Ovary (tissue), 9 donors: Measurements from ENCODE around the gene CD300LD. TPM values are rescaled to one million over a fixed set of nuclear protein-coding genes. Genes with fewer than 3 reads are reported as not detected.

ENCODE experiments used
- DNase-seq, 5 donors: peaks; one replicate each; pipeline ENCODE4 v3.0.0-alpha.2; 2019 to 2020
- H3K27ac ChIP-seq, 2 donors: fragments of 200-600 bp; one replicate each; pipeline versions ENCODE4 v1.5.1 to v1.8.0; 2019 to 2022
- H3K27me3 ChIP-seq: fragments of 200-600 bp; one replicate; pipeline ENCODE4 v1.8.0; 2022
- H3K36me3 ChIP-seq: fragments of 200-600 bp; sonication (generic); one replicate; pipeline ENCODE4 v1.5.1; 2019
- H3K4me1 ChIP-seq: one replicate; pipeline ENCODE4 v1.8.1; 2013; ENCODE audit warnings: mild to moderate bottlenecking, moderate library complexity; ENCODE audit not compliant: insufficient read depth
- H3K4me3 ChIP-seq: fragments of 200-600 bp; sonication (generic); one replicate; pipeline ENCODE4 v1.5.1; 2017
- H3K9me3 ChIP-seq, 2 donors: fragments of 200-600 bp in 1 of 2; sonication (generic) in 1 of 2; one replicate each; pipeline versions ENCODE4 v1.5.1 to v1.8.1; 2013 to 2019; ENCODE audit warnings: mild to moderate bottlenecking in 1 of 2, moderate library complexity in 1 of 2
- CTCF ChIP-seq, 3 donors: fragments of 450-650 bp in 2 of 3; fragments of 200-600 bp in 1 of 3; IDR thresholded peaks; one replicate each; pipeline versions ENCODE4 v1.5.1 to v1.8.0; 2016 to 2022; ENCODE audit warnings: antibody characterized with exemption in 3 of 3, mild to moderate bottlenecking in 1 of 3
- EP300 ChIP-seq: sonication (generic); formaldehyde crosslinking; IDR thresholded peaks from one replicate; pipeline ENCODE4 v1.6.1; 2017; ENCODE audit warnings: antibody characterized with exemption
- POLR2A ChIP-seq: fragments of 450-650 bp; IDR thresholded peaks from one replicate; pipeline ENCODE4 v1.6.1; 2017; ENCODE audit warnings: antibody characterized with exemption, mild to moderate bottlenecking, moderate library complexity
- WGBS, 3 donors: extraction: QIAGEN DNeasy Blood & Tissue Kit in 1 of 3; methylation state at CpG; one replicate each; pipeline versions ENCODE4 v1.1.5 to v1.1.7; 2013 to 2017; 5-methylcytosine and 5-hydroxymethylcytosine counted together
- intact Hi-C, 4 donors: fragments of 100-400 bp; cut with DNase I; formaldehyde crosslinking; loops; one replicate each; pipeline versions ENCODE4 v1.11.0 to v1.15.1; 2022 to 2023
- polyA plus RNA-seq, 2 donors: library from polyadenylated mRNA; stranded (reverse); fragments of 200-250 nt in 1 of 2; fragments of 350-450 nt in 1 of 2; fragmentation: Illumina TruSeq in 1 of 2; extraction: RNeasy Lipid Tissue Mini Kit (QIAGEN cat#74804) in 1 of 2; gene quantifications; one replicate each; pipeline ENCODE4 v1.2.3, GENCODE V29; 2013 to 2014
- total RNA-seq, 7 donors: library from RNA; depleted of rRNA in 2 of 7; stranded (reverse); fragments of >200 nt in 2 of 7; fragmentation: NEBNext Ultra II Directional in 3 of 7; extraction: Animal tissue kit (Norgen Biotek cat#: 25700) in 3 of 7; gene quantifications; one replicate each; pipeline versions ENCODE4 v1.1.0 to v1.2.4, GENCODE V29; 2016 to 2023
- donor health status: DM: no; HTN: no; CAD: no; lungs with moderate emphysema.
- donor health status: DM: no; HTN: no; CAD: no.
- donor health status: Bipolar disorder and iron deficiency.
- donor health status: DM: yes; HTN: yes; CAD: no.
- donor health status: DM: no; HTN: no; CAD: no.
- donor health status: DM: yes; HTN: yes; CAD: no.

CD300LD gene
- total and polyA plus RNA-seq, 9 donors: not detected

GRCh38 chr17:74542166-74542565, 49.9 kb downstream of the CD300LD start:
- H3K4me1 ChIP-seq: no peaks in the 10 kb centered on the region
- H3K36me3 ChIP-seq: no peaks in the 10 kb centered on the region
- no peak overlapping the region for H3K27ac ChIP-seq
- no peak for DNase-seq
- no peak for TF ChIP-seq CTCF (IDR thresholded peaks at IDR 0.05)
- TF ChIP-seq POLR2A: no peak
- TF ChIP-seq EP300: no peak
- H3K9me3 ChIP-seq: no peaks in the 10 kb centered on the region
- intact Hi-C loops: no loop called here
- H3K27me3 ChIP-seq: no peaks in the 10 kb centered on the region
- H3K4me3 ChIP-seq: no peak overlapping the region
- 76 to 85% (median 79%) methylated on average over 5 of the region's 5 CpGs for WGBS, 3 donors

- H3K27me3 ChIP-seq: no peaks in the 10 kb centered on the region
- H3K4me1 ChIP-seq: no peaks in the 10 kb centered on the region
- intact Hi-C loops: no loop called here
- no peak overlapping the region for H3K27ac ChIP-seq
- H3K36me3 ChIP-seq: no peaks in the 10 kb centered on the region
- H3K9me3 ChIP-seq: no peaks in the 10 kb centered on the region
- TF ChIP-seq EP300: no peak
- TF ChIP-seq POLR2A: no peak
- TF ChIP-seq CTCF (IDR thresholded peaks at IDR 0.05): no peak
- no peak for DNase-seq
- H3K4me3 ChIP-seq: no peak overlapping the region
- 74 to 76% (median 75%) methylated on average over 23 of the region's 23 CpGs for WGBS, 3 donors
Measured at GRCh38 chr17:74541176-74542111, 50.6 kb downstream of the CD300LD start.

GRCh38 chr17:74539281-74539820, 52.7 kb downstream of the CD300LD start:
- Histone ChIP-seq H3K27me3 (no peaks in the 10 kb centered on the region), H3K36me3 (no peaks in the 10 kb centered on the region), H3K4me1 (no peaks in the 10 kb centered on the region), H3K4me3 (no peak overlapping the region), H3K9me3 (no peaks in the 10 kb centered on the region), H3K27ac (no peak overlapping the region)
- 52 to 69% (median 53%) methylated on average over 10 of the region's 10 CpGs for WGBS, 3 donors
- intact Hi-C loops: no loop called here
- TF ChIP-seq CTCF (IDR thresholded peaks at IDR 0.05) (no peak), EP300 (no peak), POLR2A (no peak)
- no peak for DNase-seq

GRCh38 chr17:74536890-74537289, 55.2 kb downstream of the CD300LD start:
- DNase-seq: no peak
- no peaks in the 10 kb centered on the region for H3K9me3 ChIP-seq
- TF ChIP-seq POLR2A (no peak), CTCF (IDR thresholded peaks at IDR 0.05) (no peak), EP300 (no peak)
- H3K27ac ChIP-seq: no peak overlapping the region
- no peaks in the 10 kb centered on the region for H3K36me3 ChIP-seq
- H3K27me3 ChIP-seq: no peaks in the 10 kb centered on the region
- no peaks in the 10 kb centered on the region for H3K4me1 ChIP-seq
- no peak overlapping the region for H3K4me3 ChIP-seq
- WGBS, 3 donors: 66 to 76% (median 75%) methylated on average over 3 of the region's 3 CpGs
- intact Hi-C loops: no loop called here
